OCI-LY1 (cell line): ENCODE data around the gene FAM217B.

Experiments
- H2AFZ ChIP-seq: fragments of 200-600 bp; sonication (generic), shearing (Covaris generic); 2 replicates; pipeline ENCODE4 v1.6.0; 2014; ENCODE audit warnings: antibody characterized with exemption, mild to moderate bottlenecking, low read length
- H3F3A ChIP-seq: fragments of 200-600 bp; sonication (generic), shearing (Covaris generic); 2 replicates; pipeline ENCODE4 v1.6.0; 2014; ENCODE audit warnings: mild to moderate bottlenecking, antibody characterized with exemption, low read length, moderate library complexity; ENCODE audit not compliant: insufficient read depth
- H3K27ac ChIP-seq: fragments of 200-600 bp; sonication (generic); 2 replicates; pipeline ENCODE4 v1.5.1; 2014; ENCODE audit warnings: low read length, mixed run types, mild to moderate bottlenecking, low read depth; ENCODE audit not compliant: poor library complexity, severe bottlenecking
- H3K27me3 ChIP-seq: fragments of 200-600 bp; sonication (generic); 2 replicates; pipeline ENCODE4 v1.6.0; 2014; ENCODE audit warnings: antibody characterized with exemption, mild to moderate bottlenecking, low read length, moderate library complexity; ENCODE audit not compliant: insufficient read depth
- H3K36me3 ChIP-seq: fragments of 200-600 bp; sonication (generic); 2 replicates; pipeline ENCODE4 v1.6.1; 2014; ENCODE audit warnings: mild to moderate bottlenecking, antibody characterized with exemption, low read length, moderate library complexity, mixed read lengths; ENCODE audit not compliant: insufficient read depth
- H3K4me1 ChIP-seq: fragments of 200-600 bp; sonication (generic); 2 replicates; pipeline ENCODE4 v1.5.1; 2014; ENCODE audit warnings: mild to moderate bottlenecking, low read length, moderate library complexity; ENCODE audit not compliant: insufficient read depth, severe bottlenecking
- H3K4me2 ChIP-seq: fragments of 200-600 bp; sonication (generic), shearing (Covaris generic); 2 replicates; pipeline ENCODE4 v1.6.1; 2014; ENCODE audit warnings: low read length
- H3K4me3 ChIP-seq: fragments of 200-600 bp; sonication (generic); 2 replicates; pipeline ENCODE4 v1.5.1; 2014; ENCODE audit warnings: low read length, low read depth, mild to moderate bottlenecking, mixed read lengths; ENCODE audit not compliant: poor library complexity, severe bottlenecking
- H3K79me2 ChIP-seq: fragments of 200-600 bp; shearing (Covaris generic); 2 replicates; pipeline ENCODE4 v1.6.1; 2016; ENCODE audit warnings: mixed run types, low read length, mixed read lengths; ENCODE audit not compliant: insufficient read depth
- H3K9ac ChIP-seq: fragments of 200-600 bp; sonication (generic), shearing (Covaris generic); 2 replicates; pipeline ENCODE4 v1.6.1; 2014; ENCODE audit warnings: mild to moderate bottlenecking, low read length, mixed read lengths
- H3K9me2 ChIP-seq: fragments of 200-600 bp; sonication (generic), shearing (Covaris generic); 2 replicates; pipeline ENCODE4 v1.6.1; 2014; ENCODE audit warnings: low read depth, mild to moderate bottlenecking, low read length, mixed read lengths
- H3K9me3 ChIP-seq: fragments of 200-600 bp; shearing (Covaris generic); 2 replicates; pipeline ENCODE4 v1.6.1; 2014; ENCODE audit warnings: low read length, mixed read lengths
- H4K20me1 ChIP-seq: fragments of 200-600 bp; sonication (generic), shearing (Covaris generic); 2 replicates; pipeline ENCODE4 v1.6.0; 2016; ENCODE audit warnings: mild to moderate bottlenecking, low read length; ENCODE audit not compliant: insufficient read depth
- EZH2 ChIP-seq: fragments of 200-600 bp; sonication (generic), shearing (Covaris generic); IDR thresholded peaks from 2 replicates; pipeline ENCODE4 v1.8.0; 2017; ENCODE audit warnings: borderline replicate concordance, mixed run types, mild to moderate bottlenecking, antibody characterized with exemption, low read length, moderate library complexity, mixed read lengths
- TF ChIP-seq, protein P1 (sequence below): fragments of 200-600 bp; sonication (generic), shearing (Covaris generic); IDR thresholded peaks from 2 replicates; pipeline ENCODE4 v1.5.1; 2017; ENCODE audit warnings: mild to moderate bottlenecking, antibody characterized with exemption, low read length, moderate library complexity, mixed read lengths

The FAM217B gene

GRCh38 chr20:59902470-59902869 lies 37.7 kb upstream of the FAM217B start:
- H3F3A ChIP-seq: no peaks in the 10 kb centered on the region
- H3K27ac ChIP-seq: no peak overlapping the region
- H3K36me3 ChIP-seq: no peaks in the 10 kb centered on the region
- H3K4me1 ChIP-seq: no peaks in the 10 kb centered on the region
- H3K9me3 ChIP-seq: no peaks in the 10 kb centered on the region
- no peaks in the 10 kb centered on the region for H3K9me2 ChIP-seq
- H4K20me1 ChIP-seq: no peaks in the 10 kb centered on the region
- H3K4me3 ChIP-seq: no peak overlapping the region
- H3K79me2 ChIP-seq: no peaks in the 10 kb centered on the region
- TF ChIP-seq, protein P1, sequence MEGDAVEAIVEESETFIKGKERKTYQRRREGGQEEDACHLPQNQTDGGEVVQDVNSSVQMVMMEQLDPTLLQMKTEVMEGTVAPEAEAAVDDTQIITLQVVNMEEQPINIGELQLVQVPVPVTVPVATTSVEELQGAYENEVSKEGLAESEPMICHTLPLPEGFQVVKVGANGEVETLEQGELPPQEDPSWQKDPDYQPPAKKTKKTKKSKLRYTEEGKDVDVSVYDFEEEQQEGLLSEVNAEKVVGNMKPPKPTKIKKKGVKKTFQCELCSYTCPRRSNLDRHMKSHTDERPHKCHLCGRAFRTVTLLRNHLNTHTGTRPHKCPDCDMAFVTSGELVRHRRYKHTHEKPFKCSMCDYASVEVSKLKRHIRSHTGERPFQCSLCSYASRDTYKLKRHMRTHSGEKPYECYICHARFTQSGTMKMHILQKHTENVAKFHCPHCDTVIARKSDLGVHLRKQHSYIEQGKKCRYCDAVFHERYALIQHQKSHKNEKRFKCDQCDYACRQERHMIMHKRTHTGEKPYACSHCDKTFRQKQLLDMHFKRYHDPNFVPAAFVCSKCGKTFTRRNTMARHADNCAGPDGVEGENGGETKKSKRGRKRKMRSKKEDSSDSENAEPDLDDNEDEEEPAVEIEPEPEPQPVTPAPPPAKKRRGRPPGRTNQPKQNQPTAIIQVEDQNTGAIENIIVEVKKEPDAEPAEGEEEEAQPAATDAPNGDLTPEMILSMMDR: no peak
- no peak for TF ChIP-seq EZH2
- no peaks in the 10 kb centered on the region for H3K27me3 ChIP-seq
- H2AFZ ChIP-seq: no peak overlapping the region
- H3K4me2 ChIP-seq: no peak overlapping the region
- no peak overlapping the region for H3K9ac ChIP-seq

GRCh38 chr20:59903621-59904020 lies 36.6 kb upstream of the FAM217B start:
- Histone ChIP-seq H3K4me1 (no peaks in the 10 kb centered on the region), H3K9ac (no peak overlapping the region), H3F3A (no peaks in the 10 kb centered on the region), H3K36me3 (no peaks in the 10 kb centered on the region), H2AFZ (no peak overlapping the region), H3K9me2 (no peaks in the 10 kb centered on the region), H3K9me3 (no peaks in the 10 kb centered on the region), H3K27ac (no peak overlapping the region), H3K79me2 (no peaks in the 10 kb centered on the region), H4K20me1 (no peaks in the 10 kb centered on the region), H3K4me2 (no peak overlapping the region), H3K4me3 (no peak overlapping the region), H3K27me3 (no peaks in the 10 kb centered on the region)
- TF ChIP-seq EZH2: no peak
- TF ChIP-seq, protein P1: no peak

- Histone ChIP-seq H3K36me3 (no peaks in the 10 kb centered on the region), H3K4me1 (no peaks in the 10 kb centered on the region), H3F3A (no peaks in the 10 kb centered on the region), H4K20me1 (no peaks in the 10 kb centered on the region), H2AFZ (no peak overlapping the region), H3K79me2 (no peaks in the 10 kb centered on the region), H3K4me3 (no peak overlapping the region), H3K27ac (no peak overlapping the region), H3K9me2 (no peaks in the 10 kb centered on the region), H3K9ac (no peak overlapping the region), H3K4me2 (no peak overlapping the region), H3K9me3 (no peaks in the 10 kb centered on the region), H3K27me3 (no peaks in the 10 kb centered on the region)
- TF ChIP-seq EZH2: no peak
- TF ChIP-seq, protein P1: no peak
These were observed 31.3 kb upstream of the FAM217B start for GRCh38 chr20:59908855-59909254.
